Panc1 (cell line): Measurements from ENCODE around the gene RPAP3. TPM values are rescaled to one million over a fixed set of nuclear protein-coding genes. Genes with fewer than 3 reads are reported as not detected.

Experiments
- ATAC-seq: fragments of 200-7000 bp; cut with Tn5 transposase; 2 replicates; pipeline ENCODE4 v1.9.1; 2020; ENCODE audit warnings: mild to moderate bottlenecking, moderate library complexity
- BruUV-seq: library from RNA; stranded (reverse); fragments of 400-500 nt; replicated peaks from 2 replicates; lab custom pipeline; 2021; lab: Mats Ljungman, UMichigan
- CTCF ChIA-PET: fragments of 300-600 bp; sonication (Branson Sonifier 250); formaldehyde crosslinking; loops from one replicate; lab custom pipeline; 2022; ENCODE audit warnings: antibody characterized with exemption; lab: Charles Lee
- POLR2A ChIA-PET: fragments of 300-600 bp; sonication (Branson Sonifier 250); formaldehyde crosslinking; loops from one replicate; lab custom pipeline; 2022; ENCODE audit warnings: antibody characterized with exemption; lab: Charles Lee
- DNase-seq: peaks from one replicate; pipeline ENCODE4 v3.0.0-alpha.2; 2010; ENCODE audit warnings: low read depth, low spot score
- H3K27ac ChIP-seq: 2 replicates; pipeline ENCODE4 v1.5.1; 2011; ENCODE audit warnings: mild to moderate bottlenecking, low read length, inconsistent platforms
- H3K27me3 ChIP-seq: fragments of 200-500 bp; sonication (Bioruptor generic); 2 replicates; pipeline ENCODE4 v1.6.0; 2014; ENCODE audit warnings: low read length, inconsistent platforms; ENCODE audit not compliant: control insufficient read depth, insufficient read depth
- H3K36me3 ChIP-seq: fragments of 200-500 bp; sonication (Bioruptor generic); 2 replicates; pipeline ENCODE4 v1.5.1; 2014; ENCODE audit warnings: inconsistent platforms, mild to moderate bottlenecking, low read length, moderate library complexity; ENCODE audit not compliant: control insufficient read depth, insufficient read depth
- H3K4me1 ChIP-seq: 2 replicates; pipeline ENCODE4 v1.5.1; 2011; ENCODE audit warnings: inconsistent platforms, mild to moderate bottlenecking, low read length, moderate library complexity; ENCODE audit not compliant: control insufficient read depth, insufficient read depth
- H3K4me3 ChIP-seq, 2 experiments: 2 replicates each; pipeline ENCODE4 v1.5.1; 2011 to 2012; ENCODE audit warnings: low read depth in 2 of 2, low read length in 2 of 2, mild to moderate bottlenecking in 2 of 2, inconsistent platforms in 1 of 2, moderate library complexity in 1 of 2
- H3K9me3 ChIP-seq: fragments of 200-500 bp; sonication (Bioruptor generic); 2 replicates; pipeline ENCODE4 v1.5.1; 2014; ENCODE audit warnings: low read depth, mild to moderate bottlenecking, inconsistent platforms, low read length, moderate library complexity; ENCODE audit not compliant: control insufficient read depth, insufficient read depth
- CTCF ChIP-seq: fragments of 450-650 bp; IDR thresholded peaks from 2 replicates; pipeline ENCODE4 v1.5.1; 2017; ENCODE audit warnings: mild to moderate bottlenecking
- POLR2AphosphoS5 ChIP-seq: IDR thresholded peaks from 2 replicates; pipeline ENCODE4 v1.6.1; 2012; ENCODE audit warnings: mild to moderate bottlenecking, low read depth, low read length, moderate library complexity
- REST ChIP-seq, 2 experiments: IDR thresholded peaks; 2 replicates each; pipeline ENCODE4 v1.6.1; 2011 to 2012; ENCODE audit warnings: low read depth in 2 of 2, control low read depth in 1 of 2, low read length in 1 of 2, mild to moderate bottlenecking in 1 of 2, moderate library complexity in 1 of 2; ENCODE audit not compliant: insufficient read depth in 1 of 2
- SIN3A ChIP-seq: IDR thresholded peaks from 2 replicates; pipeline ENCODE4 v1.6.1; 2012; ENCODE audit warnings: low read depth, mild to moderate bottlenecking, low read length, moderate library complexity, borderline replicate concordance; ENCODE audit not compliant: insufficient read depth
- TCF7L2 ChIP-seq: IDR thresholded peaks from 2 replicates; pipeline ENCODE4 v1.6.1; 2011; ENCODE audit warnings: mild to moderate bottlenecking, low read depth, low read length, inconsistent platforms
- in situ Hi-C: cut with HindIII; loops from 2 replicates; pipeline ENCODE4 v1.10.0; 2016; ENCODE audit warnings: low sequenced_read_pairs, low pct_unique_long_range_greater_than_20kb
- intact Hi-C: fragments of 100-400 bp; cut with micrococcal nuclease; formaldehyde crosslinking; loops from one replicate; pipeline ENCODE4 v1.10.0; 2022; ENCODE audit not compliant: unreplicated experiment
- total RNA-seq: library from RNA; stranded (reverse); gene quantifications from one replicate; pipeline ENCODE4 v1.2.1, GENCODE V29; 2021; ENCODE audit not compliant: unreplicated experiment

Gene RPAP3
- total RNA-seq, 1 experiment from 2014 or later = 47.3 TPM

- in situ Hi-C loops (no loop called here), intact Hi-C loops (no loop called here)
- ATAC-seq = no peak
- Histone ChIP-seq H3K27me3 (no peaks in the 10 kb centered on the region), H3K9me3 (no peaks in the 10 kb centered on the region), H3K27ac (no peak overlapping the region), H3K4me3 (no peak overlapping the region), H3K36me3 (no peaks in the 10 kb centered on the region), H3K4me1 (no peaks in the 10 kb centered on the region)
- no peak for DNase-seq
- CTCF ChIA-PET = no interaction called here
- no peak for TF ChIP-seq SIN3A
- TF ChIP-seq TCF7L2 = no peak
- TF ChIP-seq REST (IDR thresholded peaks at IDR 0.05; ENCODE audit: insufficient read depth in 1 of 2, low read depth in 2 of 2, low read length in 1 of 2) = no peak
- TF ChIP-seq CTCF = no peak
- TF ChIP-seq POLR2AphosphoS5 = no peak
- POLR2A ChIA-PET = no interaction called here
- no TSS peak for BruUV-seq
These were observed 83.9 kb downstream of the RPAP3 start for GRCh38 chr12:47621960-47622359.

- peaks cover 8% of the 10 kb centered on the region; the same call in 1 of the 2 replicates for H3K9me3 ChIP-seq
- no peak for DNase-seq
- no peak for ATAC-seq
- POLR2A ChIA-PET = no interaction called here
- H3K4me1 ChIP-seq = no peaks in the 10 kb centered on the region
- BruUV-seq = no TSS peak
- in situ Hi-C loops (no loop called here), intact Hi-C loops (no loop called here)
- no peaks in the 10 kb centered on the region for H3K27me3 ChIP-seq
- no peaks in the 10 kb centered on the region for H3K36me3 ChIP-seq
- no peak for TF ChIP-seq TCF7L2
- no peak for TF ChIP-seq SIN3A
- no peak for TF ChIP-seq REST (IDR thresholded peaks at IDR 0.05; ENCODE audit: insufficient read depth in 1 of 2, low read depth in 2 of 2, low read length in 1 of 2)
- TF ChIP-seq CTCF = no peak
- no peak for TF ChIP-seq POLR2AphosphoS5
- CTCF ChIA-PET = no interaction called here
- no peak overlapping the region for H3K4me3 ChIP-seq
- no peak overlapping the region for H3K27ac ChIP-seq
These were observed 88.4 kb downstream of the RPAP3 start for GRCh38 chr12:47617476-47617875.
